KG1 (cell line): ENCODE results near the gene FTO.

ENCODE experiments used
- DNase-seq: peaks from one replicate; lab custom pipeline; 2025; lab: John Stamatoyannopoulos, UW

Gene FTO

DNA sequence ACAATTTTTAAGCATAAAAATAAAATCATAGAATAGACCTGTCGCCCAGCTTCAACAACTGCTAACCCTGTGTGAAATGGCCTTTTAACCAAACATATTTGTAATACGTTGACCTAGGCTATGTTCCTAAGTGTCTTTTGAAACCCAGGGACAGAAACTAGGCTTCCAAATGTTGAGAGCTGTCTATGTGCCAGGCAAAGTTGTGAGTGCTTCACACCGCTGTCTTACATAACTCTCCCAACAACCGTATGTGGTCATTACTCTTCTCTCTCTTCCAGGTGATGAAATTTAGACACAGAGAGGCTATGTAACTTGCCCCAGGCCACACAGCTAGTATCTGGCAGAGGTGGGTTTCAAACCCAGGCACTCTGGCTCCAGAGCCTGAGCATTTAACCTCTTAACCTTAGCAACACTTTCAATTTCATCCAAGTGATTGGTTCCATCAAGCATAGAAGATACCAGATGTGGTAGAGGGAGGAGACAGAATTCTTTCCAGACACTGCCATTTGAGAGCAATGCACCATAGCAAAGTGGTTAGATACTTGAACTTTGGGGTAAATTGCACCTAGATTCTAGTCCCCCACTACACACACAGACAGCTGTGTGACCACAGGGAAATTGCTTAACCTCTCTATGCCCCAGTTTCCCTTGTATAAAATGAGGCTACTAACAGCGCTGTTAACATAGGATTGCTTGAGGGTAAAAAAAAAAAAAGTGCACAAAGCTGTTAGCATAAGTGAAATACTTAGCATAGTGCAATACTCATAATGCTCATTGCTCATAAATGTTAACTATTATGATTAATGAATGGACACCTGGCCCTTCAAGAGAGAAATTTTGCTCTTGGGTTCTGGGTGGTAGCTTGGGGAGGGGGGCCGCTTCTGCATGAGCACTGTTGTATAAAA lies 422.0 kb downstream of the FTO start:
- no peak for DNase-seq

DNA sequence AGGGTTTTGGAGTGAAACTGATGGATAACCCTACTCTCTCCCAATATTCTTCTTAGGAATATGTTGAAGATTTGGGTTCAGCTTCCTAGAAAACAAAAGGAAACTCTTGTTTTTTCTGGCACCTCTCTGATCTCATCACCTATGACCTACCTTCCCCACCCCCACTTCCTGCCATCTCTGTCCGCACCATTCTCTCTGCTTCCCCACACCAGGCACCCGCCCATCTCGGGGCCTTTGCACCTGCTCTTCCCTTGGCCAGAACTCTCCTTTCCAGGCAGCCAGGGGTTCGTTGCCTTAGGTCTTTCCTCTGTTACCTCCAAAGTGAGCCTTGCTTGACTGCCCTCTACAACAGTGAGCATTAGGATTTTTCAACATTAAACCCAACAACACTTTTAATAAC lies 423.0 kb downstream of the FTO start:
- no peak for DNase-seq

DNA sequence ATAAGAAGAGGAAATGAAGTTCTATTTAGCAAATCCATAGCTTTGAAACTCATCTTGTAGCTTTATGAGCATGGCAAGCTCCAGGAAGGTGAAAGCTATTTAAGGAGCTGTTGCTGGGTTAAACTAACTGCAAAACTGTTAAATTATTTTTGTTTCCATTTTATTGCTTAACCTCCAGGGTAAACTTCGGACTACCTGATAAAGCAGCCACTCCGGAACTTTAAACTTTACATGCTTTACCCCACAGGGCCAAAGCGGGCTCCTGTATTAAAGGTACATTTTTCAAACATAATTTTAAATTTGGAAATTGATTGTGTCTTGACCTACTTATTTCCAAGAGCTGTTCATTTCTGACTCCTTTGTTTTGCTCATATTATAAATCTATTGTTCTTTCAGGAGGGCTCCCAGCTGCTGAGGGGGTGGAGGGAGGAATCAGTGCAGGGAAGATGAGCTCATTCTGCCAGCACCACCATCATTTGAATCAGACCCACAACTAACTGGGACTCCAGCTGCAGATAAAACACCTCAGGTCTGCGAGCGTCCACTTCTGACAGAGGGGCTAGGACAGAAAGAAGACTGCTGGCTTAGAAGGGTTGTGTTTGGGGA lies 424.8 kb downstream of the FTO start:
- no peak for DNase-seq

DNA sequence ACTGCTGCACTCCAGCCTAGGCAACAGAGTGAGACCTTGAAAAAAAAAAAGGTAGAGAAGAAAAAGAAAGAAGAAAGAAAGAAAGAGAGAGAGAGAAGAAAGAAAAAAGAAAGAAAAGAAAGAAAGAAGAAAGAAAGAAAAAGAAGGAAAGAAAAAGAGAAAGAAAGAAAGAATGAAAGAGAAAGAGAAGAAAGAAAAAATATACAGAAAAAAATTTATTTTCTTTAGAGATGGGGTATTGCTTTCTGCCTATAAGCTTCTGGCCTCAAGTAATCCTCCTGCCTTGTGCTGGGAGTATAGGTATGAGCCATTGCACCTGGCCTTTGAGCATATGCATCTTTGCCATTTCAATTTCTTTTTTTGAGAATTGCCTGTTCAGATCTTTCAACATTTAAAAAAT lies 425.9 kb downstream of the FTO start:
- DNase-seq: no peak

DNA sequence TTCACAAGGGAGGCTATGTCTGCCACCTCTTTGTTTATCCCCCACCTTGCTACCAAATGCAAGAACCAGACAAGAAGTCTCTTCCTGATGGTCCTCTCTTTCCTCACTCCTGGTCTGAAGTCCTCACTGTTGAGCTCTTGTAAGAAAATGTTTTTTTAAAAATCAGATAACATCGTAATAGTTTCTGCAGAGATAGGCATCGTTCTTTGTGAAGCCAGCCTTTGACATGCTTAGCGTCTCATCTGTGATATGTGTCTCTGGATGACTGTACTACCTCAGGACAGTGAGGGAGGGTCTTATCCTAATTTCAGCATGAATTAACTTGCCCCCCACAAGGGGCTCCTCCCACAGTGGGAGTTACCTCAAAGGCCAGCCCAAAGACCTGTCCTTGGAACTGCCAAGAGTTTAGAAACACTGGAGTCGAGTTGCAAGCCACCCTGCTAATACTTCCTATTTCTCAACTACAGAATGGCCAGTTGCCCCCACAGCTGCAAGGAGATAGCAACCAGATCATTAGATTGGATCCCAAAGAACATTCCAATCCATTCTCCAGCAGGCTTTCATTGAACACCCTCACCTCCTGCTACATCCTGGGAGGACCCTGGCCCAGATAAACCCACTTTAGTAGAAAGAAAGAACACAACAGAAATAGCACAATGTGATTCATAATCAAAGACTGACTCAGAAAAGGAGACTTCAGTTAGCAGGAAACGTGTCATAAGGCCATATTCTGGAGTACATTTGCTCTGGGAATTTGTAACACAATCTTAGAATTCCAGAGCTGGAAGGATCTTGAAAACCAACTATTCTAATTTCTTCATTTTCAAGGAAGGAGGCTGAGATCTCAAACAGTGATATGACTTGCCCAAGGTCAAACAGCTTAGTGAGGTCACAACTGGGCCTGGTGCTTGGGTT lies 431.7 kb downstream of the FTO start:
- DNase-seq: no peak

DNA sequence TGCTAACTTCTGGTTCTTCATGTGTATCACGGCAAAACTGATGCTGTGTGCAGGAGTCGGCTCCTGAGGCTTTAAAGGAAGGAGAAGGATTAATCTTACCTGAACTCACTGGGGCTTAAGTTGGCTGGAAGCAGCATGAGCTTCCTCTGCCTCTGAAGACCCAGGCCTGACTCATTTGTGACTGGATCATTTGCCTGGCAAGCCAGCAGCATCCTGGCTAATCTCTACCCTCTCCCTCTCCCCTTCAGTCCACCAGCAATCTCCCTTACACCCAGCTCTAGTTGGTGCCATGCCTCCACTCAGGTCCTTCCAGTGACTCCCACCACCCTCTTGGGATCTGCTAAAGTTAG lies 432.3 kb downstream of the FTO start:
- no peak for DNase-seq

DNA sequence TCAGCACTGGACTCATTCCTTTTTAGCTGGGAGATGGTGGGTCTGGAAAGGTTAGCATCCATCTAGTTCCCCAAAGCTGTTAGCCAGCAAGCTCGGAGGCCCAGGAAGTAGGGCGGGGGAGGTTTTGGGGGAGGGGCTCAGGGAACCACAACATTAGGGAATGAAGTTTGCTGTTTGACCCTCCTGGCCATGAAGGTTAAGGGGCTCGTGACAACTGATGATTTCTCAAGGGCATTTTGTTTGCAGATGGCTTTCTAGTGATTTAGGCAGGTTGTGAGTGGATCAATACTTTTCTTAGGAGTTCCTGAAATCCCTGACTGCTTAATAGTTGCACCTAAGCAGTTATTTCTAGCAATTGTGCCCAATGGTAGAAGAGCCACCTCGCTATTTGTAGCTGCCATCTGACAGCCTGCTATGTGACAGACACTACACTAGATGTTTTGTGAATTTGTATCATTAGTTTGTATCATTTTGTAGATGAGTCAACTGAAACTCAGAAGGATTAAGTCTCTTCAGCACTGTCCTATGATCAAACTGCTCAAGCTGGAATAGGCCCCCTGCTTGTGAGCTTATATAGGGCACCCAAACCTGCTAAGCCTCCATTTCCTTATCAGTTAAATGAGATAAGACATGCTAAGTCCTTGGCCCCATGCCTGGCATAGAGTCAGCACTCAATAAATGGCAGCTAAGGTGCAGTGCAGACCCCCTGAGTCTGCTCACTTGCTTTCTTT lies 436.3 kb downstream of the FTO start:
- no peak for DNase-seq

DNA sequence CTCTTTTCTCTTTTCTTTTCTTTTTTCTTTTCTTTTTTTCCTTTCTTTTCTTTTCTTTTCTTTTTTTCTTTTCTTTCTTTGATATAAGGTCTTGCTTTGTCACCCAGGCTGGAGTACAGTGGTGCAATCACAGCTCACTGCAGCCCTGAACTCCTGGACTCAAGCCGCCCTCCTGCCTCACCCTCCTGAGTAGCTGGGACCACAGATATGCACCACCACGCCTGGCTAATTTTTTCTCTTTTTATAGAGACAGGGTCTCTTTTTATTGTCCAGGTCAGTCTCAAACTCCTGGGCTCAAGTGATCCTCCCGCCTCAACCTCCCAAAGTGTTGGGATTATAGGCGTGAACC lies 436.8 kb downstream of the FTO start:
- DNase-seq: no peak

DNA sequence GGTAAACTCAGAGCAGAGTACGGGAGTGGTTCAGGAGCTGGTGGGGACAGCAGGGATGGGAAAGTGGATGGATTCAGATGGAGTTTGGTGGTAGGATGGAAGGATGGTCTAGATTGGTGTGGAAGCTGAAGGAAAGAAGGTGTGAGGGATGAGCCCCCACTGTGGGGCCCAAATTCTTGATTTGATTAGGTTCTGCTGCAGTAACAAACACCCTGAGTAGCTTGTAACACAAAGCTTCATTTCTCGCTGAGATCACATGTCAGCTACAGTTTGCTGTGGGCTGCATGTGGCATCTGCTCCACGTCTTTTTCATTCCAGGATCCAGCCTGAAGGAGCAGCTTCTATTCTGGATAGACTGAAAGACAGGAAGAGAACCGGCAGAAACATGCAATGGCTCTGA lies 438.8 kb downstream of the FTO start:
- DNase-seq: no peak

DNA sequence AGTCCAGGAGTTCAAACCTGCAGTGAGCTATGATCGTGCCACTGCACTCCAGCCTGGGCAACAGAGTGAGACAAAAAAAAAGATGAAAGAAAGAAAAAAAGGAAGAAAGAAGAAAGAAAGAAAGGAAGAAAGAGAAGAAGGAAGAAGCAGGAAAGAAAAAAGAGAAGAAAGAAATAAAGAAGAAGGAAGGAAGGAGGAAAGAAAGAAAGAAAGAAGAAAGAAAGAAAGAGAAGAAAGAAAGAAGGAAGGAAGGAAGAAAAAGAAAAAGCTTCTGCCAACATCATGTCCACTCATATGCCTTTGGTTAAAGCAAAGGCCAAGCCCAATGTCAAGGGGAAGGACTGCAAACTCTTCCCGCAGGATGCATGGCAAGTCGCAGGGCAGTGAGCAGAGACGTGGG lies 439.5 kb downstream of the FTO start:
- no peak for DNase-seq

DNA sequence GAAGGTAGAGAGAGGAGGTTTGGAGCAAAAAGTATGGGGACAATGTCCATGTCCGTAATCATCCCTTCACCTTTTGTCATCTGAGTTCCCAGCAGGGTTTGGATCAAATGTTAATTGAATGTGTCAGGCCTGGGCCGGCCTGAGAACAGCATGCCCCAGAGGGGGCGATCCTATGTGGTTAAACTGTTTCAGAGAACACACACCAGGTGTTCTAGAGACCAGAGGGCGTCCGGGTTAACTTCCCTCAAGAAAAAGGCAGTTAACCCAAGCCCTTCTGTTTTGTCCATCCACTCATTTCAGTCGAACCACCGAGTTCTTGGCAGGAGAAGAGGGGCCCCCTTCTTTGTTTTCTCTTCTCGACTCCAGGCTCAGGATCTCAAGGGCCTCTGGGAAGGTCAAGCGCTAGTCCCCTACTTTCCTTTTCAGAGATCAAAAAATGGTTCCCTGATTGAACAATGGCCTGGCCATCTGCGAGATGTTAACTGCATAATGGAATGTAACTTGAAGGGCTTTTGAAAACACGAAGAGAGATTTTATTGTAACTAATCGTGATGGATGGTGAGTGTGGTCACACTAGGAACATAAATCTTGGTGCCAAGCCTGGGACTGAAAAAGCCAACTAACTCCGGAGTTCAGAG lies 440.1 kb downstream of the FTO start:
- DNase-seq: no peak

DNA sequence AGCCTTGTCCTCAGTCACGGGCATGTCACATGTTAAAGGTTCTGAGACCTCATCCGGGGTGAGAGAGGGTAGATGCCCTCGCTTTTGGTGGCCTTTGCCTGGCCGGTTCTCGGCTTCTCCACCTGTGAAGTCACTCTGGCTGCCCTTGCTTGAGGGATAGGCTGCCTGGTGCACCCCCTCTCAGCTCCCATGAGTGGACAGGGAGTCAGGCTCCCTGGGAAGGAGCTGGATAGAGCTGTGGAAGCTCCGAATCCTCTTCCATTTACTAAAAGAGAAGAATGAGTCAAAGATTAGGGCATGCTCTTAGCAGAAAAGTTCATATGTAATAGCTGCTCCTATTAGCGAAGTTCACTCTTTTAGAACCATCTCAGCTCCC lies 440.6 kb downstream of the FTO start:
- no peak for DNase-seq

DNA sequence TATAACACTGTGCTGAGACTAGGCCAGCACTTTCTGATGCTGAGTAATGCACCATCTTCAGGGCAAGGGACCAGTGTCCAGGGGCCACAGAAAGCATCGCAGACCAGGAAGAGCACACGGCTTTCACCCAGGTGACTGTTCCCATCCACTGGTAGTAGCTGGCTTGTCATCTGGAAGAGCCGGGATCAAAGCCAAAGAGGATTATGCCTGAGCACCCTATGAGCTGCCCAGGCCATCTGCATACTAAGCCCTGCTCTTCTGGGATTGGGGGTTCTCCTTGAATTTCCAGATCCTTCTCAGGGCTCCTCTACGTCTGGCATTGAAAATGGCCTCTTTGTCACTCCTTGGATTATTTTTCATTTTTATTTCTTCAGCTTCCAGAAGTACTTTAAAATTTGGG lies 441.9 kb downstream of the FTO start:
- DNase-seq: no peak

DNA sequence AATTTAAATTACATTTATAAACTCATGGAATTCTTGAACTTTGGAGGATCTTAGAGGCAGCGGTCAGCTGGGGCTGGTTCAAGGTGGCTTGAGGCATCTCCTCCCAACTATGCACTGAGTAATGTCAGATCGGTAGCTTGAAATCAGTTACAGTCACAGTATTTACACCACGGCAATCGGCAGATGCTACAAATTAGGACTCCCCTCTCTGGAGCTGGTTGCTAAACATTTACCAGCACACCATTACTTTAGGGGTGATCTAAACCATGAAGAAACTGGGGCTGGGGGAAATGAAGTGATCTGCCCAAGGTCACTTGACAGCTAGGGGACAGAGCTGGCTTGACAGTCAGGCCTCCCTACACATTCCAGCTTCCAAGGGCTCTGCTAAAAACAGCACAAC lies 445.0 kb downstream of the FTO start:
- DNase-seq: no peak

DNA sequence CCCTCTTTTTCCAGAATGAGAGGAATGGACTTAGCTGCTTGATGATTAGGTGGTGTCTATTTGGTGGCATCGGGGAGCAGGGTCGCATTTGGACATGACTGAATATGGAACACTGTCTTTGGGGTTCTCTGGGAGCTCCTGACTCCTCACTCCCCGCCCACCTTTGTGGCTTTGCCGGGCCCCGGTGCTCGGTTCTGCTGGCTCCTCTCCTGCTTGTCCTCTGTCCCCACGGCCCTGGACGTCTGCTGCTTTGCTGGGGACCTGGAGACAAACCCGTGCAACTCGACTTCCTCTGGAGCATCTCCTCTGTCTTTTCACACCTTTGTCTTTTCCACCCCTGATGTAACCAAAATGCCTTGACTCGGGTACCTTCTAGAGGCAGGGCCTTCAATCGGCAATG lies 446.9 kb downstream of the FTO start:
- no peak for DNase-seq

DNA sequence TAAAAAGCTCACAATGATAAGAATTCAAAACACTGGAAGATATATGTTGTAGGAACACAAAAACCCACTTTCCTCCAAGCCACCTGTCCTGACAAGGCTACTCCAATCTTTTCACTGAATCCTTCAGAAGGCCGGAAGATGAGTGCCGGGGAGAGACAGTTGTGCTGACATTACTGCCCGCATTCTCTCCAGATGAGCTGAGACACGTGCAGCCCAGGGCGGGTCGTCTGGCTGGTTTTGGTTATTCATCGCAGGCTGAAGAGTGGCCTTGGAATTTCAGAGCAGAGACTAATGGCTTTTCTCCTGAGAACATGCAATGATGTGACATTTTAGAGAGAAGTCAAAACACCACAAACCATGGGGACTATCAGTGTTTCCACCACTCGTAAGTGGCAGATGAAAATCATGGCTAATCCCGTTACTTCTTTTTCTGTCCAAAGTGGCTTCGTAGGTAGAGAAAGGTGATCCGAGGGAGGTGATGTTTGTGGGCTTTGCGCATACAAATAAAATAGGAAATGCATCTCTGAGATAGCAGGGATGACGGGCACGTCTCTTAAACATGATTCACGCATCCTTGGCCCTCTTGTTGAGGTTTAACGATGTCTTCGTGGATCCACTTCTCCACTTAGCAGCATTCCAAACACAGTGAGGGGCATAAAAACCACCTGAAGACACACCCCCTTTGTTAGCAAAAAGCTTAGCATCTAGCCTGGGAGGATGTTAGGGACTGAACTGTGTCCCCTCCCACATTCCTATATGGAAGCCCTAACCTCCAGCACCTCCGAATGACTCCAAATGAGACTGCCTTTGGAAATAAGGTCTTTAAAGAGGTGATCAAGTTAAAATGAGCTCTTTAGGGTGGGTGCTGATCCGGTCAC lies 448.6 kb downstream of the FTO start:
- DNase-seq: no peak

DNA sequence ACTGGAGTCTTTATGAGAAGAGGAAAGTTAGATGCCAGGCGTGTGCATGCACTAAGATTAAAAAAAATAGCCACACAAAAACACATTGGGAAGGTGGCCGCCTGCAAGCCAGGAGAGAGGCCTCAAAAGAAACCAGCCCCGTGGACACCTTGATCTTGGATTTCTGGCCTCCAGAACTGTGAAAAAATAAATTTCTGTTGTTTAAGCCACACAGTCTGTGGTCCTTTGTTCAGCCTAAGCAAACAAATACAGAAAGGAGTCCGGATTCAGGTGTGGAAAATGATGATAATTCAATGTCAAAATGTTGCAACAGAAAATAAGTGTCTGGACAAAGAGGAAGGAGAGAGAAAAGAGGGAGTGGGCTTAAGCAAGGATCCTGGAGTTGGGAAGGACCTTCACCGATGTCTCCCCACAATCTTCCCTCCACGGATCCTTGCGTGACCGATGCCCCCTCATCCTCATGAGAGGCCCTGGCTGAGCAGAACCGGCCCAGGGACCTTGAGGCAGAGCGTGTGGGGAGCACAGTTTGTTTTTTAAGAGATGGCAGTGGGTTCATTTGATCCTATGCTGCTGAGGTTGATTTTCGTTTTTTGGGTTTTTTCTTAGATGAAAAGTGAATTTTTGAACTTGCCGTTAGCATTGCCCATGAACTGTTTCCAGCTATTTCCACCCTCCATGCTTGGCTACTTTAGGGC lies 449.4 kb downstream of the FTO start:
- DNase-seq: no peak

DNA sequence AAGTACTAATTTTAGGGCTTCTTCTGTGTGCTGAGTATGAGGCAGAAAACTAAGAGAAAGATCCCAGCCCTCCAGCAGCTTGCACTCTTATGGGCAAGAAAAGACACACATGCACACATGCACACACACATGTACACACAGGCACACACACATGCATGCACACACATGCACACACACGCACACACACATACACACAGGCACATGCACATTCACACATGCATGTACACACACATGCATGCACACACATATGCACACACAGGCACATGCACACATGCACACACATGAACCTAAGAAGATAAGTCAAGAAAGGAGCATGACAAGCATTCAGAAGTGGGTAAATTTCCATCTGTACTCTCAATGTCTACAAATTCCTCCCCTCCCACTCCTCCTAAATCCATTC lies 452.4 kb downstream of the FTO start:
- no peak for DNase-seq

DNA sequence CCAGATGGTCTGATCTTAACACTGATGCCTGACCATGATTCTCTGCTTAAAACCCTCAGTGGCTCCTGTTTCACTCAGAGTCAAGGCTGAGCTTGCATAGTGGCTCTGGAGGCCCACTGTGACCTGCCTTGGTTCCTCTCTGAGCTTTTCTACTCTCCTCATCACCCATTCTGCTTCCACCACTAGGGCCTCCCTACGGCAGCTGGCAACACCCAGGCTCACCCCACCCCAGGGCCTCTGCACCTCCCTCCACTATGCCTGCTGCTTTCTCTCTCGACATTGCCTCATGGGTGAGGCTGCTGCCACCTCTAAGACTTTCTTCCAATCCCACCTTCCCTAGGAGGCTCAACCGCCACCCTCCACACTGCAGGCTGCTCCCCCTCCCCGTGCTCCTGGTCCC lies 455.0 kb downstream of the FTO start:
- no peak for DNase-seq

DNA sequence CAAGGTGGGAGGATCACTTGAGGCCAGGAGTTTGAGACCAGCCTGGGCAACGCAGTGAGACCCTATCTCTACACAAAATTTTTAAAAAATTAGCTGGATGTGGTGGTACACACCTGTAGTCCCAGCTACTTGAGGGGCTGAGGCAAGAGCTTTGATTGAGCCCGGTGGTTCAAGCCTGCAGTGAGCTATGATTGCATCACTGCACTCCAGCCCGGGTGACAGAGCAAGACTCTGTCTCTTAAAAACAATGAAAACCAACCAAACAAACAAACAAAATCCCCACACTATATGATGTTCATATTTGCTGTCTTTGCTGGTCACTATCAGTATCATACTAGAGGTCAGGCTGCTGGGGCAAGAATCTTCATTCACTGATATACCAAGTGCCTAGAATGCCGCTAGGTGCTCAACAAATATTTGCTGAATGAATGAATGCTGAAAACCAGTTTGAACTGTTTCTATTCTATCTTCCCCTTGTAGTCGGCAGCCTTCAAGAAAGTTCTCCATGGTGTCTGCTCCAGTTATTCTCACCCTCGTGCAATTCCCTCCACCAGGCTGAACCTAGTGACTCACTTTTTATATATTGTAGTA lies 455.6 kb downstream of the FTO start:
- DNase-seq: no peak
